ENCODE measurements around the gene PBX3.

Gene PBX3

DNA sequence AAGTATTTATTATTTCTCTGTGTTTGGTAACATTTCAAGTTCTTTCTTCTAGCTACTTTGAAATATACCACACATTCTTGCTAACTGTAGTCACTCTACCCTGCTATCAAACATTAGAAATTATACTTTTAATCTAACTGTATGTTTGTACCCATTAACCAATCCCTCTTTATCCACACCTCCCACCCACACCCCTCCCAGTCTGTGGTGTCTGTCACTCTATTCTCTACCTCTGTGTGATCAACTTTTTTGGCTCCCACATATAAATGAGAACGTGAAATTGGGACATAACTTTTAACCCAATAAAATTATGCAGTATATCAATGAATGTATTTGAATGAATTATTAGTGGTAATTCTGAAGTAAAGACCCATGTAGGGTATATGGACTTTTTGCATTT is 79.7 kb downstream of the PBX3 start:
- no peak for DNase-seq

DNA sequence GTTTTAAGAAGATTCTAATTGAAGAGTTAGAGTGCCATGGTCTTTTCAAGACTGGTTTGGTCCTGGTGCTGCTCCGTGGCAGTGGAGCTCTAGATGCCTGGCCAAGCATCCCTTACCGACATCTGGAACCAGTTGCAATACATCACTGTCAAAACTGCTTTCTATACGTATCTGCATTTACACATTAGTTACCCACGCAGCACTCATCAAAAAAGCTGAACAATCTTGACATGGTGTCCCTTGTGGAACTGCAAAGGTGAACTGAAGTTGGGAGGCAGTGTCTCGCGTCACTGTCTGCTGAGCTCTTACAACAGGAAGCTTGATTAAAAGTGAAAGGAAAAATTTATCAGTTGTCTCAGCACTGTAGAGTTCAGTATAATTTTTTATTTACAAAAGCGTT is 82.6 kb downstream of the PBX3 start:
- peak; percentile 34 for DNase-seq

DNA sequence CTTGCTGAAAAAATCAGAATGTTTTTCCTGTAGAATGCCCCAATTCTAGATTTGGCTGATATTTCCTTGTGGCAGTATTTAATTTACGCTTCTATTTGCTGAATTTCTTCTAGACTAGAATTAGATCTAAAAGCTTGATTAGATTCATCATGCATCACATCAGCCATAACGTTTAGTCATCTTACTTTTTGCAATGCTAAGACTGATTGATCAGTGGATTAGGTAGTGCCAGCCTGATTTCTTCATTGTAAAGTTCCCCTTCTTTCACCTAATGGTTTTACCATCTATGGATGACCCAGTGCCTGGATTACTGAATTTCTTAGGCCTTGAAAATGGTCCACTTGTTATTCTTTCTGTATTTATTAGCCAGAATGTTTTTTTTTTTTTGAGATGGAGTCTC is 83.9 kb downstream of the PBX3 start:
- DNase-seq: no peak

DNA sequence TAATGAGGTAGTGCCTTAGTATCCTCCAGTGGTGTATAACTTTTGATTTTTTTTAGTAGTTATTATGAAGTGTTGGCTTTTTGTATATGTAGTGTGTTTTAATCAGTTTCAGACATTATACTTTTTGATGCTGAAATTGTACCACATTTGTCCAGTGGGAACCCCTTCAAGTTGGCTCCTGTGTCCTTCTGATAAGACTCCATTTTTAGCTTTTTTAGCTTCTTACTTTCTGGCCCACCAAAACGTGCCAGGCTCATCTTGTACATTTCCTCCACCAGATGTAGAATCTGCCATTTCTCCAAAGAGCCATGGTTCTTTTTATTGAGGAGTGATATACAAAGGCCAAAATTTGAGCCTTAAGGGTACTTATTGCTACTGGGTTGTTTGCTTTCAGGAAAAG is 84.4 kb downstream of the PBX3 start:
- no peak for DNase-seq

DNA sequence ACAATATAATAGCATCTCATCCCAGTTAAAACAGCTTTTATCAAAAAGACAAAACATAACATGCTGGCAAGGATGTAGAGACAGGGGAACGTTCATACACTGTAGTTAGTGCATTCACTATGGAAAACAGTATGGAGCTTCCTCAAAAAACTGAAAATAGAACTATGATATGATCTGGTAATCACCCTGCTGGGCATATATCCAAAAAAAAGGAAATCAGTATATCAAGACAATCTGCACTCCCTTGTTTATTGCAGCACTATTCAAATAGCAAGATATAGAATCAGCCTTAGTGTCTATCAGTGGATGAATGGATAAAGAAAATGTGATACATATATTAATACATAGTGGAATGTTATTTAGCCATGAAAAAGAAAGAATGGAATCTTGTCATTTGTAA is 88.5 kb downstream of the PBX3 start:
- DNase-seq: no peak

DNA sequence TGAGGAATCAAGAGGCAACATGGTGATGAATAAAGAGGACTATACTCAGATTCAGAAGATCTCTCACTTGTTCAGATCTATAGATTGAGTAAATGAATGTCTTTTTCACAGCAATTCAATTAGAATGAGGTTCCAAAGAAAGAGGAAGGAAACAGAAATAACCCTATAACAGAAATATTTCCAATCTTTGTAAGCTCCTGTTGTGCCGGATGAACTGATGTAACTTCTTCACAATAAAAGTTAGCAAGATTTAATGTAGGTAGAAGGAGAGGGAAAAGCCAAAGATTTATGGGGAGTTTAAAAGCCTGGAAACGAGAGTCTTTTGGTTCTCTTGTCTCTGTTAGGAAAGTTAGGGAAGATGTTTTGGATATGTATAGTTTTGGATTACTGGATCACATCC is 92.1 kb downstream of the PBX3 start:
- DNase-seq: no peak

DNA sequence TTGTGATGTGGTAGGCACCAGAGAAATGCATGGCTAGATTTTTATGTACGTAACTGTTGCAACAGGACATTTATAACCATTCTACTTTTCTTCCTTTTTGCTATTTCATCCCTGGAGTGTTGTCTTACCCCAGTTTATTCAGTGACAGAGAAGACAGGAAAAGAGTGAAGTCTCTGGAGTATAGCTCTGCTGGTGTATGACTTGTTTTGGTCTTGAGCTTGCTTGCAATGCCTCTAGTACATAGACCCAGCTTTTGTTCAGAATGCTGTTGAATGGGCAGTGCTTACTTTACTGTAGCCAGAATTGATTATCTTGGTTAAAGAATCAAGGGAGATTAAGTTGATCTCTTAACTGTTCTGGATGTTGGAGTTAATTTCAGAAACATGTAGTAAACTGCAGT is 94.3 kb downstream of the PBX3 start:
- DNase-seq: no peak

DNA sequence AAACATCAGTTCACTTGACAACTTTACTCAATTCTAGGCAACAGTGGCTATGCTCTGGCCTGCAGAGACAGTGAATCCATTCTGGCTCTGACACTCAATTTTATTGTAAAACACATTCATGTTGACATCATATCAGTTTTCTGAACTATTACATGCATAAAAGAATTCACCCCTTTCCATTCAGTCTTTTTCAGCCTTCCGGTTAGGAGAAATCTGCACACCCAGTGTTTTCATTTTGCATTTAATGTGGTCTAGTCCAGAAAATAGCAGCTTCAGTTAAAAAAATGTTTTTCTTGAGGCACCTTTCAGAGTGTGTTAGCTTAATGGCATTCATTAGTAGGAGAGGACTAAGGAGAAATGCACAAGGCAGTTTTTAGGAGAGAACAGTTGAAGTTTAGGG is 95.1 kb downstream of the PBX3 start:
- DNase-seq: no peak

DNA sequence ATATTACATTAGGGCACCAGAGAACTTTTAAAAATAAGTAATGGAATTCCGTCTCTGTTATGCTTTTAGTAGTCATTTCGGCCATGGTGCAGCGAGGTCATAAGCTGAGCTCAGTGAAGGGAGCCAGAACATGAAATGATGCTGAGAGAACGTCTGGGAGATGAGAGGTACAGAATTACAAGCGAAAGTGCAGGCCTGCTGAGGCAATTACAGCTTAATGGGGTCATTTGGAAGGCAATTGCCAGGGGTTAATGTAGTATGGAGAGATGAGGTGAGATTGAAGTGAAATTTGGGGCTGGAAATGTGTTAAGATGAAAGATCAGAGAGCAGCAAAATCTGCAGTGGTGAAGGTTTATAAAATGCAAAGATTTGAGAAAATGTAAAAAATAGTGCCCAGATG is 96.5 kb downstream of the PBX3 start:
- DNase-seq: no peak

DNA sequence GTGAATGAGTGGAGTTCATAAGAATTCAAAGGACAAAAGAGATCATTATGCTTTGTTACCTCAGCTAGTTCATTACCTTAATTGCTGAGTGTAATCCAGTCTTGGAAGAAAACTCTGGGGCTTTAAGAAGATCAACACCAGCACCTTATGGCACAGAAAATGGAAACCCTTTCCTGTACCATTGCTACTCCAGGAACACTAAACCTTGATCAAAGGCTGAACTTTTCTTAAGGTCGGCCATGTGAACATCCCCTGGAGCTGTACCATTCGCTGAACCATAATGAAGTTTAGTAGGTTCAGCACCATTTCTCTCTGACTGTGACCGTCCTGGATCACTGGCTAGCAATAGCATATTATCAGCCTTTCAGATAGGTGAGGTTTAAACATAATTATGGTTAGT is 97.4 kb downstream of the PBX3 start:
- no peak for DNase-seq

DNA sequence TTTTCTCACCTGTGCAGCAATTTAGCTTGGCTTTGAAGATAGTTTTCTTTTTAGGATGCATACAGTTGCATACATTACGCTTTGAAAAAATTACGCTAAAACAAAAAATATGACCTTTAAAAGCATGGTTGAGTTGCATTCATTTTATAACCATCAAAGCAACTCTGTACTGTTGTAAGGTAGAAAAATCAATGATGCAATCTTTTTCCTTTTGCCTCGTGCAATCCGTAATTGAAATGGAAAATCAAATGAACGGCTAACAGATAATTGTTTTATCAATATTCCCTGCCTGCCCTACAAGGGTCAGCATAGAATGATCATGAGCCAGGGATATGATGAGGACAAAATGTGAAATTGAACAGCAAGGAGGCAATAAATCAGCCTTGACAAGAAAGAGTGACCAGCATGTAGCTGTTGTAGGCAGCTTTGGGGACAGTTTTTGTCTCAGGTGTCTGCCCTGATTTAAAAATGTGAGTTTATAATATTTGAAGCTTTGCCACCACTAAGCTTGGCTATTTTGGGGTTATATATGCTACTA is 98.2 kb downstream of the PBX3 start:
- no peak for DNase-seq

DNA sequence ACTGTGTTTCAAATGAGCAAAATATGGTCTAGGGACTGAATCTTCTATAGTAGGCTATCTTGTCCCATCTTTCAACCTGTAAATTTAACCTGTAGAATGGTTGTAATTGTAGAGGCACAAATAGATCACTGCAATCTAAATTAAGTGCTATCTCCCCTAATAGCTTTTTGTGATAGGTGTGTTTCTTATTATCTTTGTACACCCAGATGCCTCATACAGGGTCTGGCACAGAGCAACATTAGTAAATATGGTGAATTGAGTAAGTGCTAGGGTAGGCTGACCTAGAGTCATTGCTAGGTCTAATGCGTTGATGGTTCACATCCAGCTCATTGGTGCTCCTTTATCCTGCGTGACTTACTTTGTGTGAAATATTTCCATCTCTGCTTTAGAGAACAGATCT is 100.6 kb downstream of the PBX3 start:
- DNase-seq: no peak

DNA sequence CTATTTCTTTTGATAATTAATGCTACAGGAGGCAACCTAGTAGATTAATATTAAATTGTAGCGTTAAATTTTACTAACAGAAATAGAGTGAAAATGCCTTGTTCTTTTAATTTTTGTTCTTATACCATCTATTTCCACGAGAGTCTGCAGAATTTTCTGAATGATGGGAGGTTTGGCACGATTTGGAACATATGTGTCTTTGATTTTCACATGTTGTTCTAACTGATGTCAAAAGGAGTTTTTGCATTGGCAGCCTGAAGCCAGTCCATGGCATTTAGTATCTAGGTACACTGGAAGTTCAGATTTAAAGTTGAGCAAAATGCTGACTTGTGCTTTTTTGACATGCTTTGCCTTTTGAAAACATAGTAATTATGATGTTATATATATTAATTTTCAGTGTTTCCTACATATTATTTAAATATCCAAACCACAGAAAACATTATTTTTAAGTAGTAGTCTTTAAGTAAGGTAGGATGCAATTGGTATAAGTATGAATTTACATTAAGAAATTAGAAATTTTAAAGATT is 103.0 kb downstream of the PBX3 start:
- no peak for DNase-seq

DNA sequence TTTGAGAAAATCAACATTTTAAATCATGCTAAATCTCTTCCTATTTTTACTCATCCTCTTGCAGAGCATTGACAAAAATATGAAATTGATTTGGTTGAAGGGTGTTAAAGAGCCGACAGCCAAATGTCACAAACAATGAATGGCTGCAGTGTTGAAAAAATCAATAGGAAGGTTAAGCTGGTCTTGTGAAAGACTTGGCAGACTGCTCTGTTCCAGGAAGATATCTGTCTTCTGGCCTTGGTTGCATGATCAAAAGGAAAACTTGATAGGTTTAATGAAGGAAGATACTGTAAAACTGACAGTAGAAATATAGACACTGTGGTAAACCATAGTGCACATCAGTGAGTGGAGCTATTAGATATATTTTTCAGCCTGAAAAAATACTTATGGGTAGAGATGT is 103.6 kb downstream of the PBX3 start:
- no peak for DNase-seq

DNA sequence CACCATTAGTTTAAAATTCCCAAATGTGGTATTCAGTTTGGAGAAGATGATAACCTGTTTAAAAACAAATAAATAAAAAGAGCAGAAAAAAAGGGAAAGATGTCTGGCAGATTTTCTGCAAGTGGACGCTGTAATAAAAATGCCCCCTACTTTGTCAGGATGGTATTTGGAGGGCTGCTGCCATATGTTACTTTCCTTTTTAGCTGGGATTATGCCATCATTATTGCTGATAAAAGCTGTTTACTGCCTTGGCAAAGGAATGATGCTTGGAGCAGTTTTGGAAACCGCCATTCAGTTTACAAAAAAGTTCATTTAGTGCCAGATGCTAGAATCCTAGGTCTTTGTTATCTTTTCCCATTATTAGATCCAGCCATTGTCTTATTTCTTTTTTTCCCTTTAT is 104.8 kb downstream of the PBX3 start:
- DNase-seq: no peak

DNA sequence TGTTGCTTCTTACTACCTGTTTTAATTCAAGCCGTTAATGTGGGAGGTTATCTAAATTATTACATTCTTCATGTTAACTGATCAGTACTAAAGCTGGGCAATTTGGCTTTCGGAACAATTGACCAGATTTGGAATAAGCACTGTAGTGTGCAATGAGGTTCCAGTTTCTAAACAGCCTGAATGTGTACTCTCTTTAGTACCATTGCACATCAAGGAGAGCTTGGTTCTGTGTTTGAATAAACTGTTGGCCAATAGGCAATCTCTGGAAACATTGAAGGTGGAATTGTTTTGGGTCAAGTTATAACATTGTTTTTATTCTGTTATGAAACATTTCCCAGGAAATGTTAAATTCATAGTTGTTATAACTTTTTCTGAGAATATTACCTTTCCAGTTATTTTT is 105.2 kb downstream of the PBX3 start:
- no peak for DNase-seq

DNA sequence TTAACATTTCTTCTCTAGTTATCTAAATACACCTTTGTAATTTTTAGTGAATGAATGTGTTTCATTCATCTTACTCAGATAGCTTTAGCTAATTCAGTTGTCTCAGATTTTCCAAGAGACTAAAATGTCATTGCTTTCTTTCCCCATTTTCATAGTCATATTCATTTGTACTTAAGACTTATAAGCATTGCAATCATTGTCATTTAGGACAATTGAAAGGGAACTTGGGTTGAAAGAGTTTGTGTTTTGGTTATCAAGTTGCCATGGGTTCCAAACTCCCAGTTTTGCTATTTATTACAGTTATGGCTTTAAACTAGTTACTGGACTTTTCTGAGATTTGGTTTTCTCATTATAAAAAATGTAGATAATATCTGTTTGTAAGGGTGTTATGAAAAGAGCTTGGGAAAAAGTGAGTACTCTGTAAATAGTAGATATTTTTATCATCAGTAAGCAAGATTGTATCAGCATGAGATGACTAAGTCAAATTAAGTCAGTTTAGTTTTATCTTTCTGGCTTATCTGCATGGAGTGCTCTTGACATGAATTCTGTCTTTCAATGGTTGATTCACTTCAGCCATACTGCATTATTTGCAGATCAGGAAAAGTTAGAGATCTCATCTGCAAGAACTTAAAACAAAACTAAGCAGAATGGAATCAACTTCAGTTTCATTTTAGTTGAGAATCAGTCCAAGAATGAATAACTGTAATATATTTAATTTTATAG is 107.5 kb downstream of the PBX3 start:
- no peak for DNase-seq

DNA sequence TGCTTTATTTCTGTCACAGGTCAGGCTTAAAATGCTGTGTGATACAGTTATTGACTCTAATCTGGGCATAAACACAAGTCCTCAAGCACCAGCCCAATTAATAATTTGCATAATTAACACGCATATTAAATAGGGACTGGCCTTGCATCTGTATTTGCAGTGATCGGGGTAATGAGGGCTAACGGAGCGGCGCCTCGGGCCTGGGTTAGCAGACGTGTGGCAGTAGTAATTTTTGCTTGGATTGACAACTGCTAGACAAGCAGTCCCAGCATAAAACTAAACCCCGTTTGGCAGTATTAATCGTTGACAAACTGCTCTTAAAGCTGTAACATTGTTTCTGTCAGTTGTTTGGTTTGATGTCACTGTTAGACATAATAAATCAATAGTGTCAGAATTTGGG is 109.2 kb downstream of the PBX3 start:
- no peak for DNase-seq

DNA sequence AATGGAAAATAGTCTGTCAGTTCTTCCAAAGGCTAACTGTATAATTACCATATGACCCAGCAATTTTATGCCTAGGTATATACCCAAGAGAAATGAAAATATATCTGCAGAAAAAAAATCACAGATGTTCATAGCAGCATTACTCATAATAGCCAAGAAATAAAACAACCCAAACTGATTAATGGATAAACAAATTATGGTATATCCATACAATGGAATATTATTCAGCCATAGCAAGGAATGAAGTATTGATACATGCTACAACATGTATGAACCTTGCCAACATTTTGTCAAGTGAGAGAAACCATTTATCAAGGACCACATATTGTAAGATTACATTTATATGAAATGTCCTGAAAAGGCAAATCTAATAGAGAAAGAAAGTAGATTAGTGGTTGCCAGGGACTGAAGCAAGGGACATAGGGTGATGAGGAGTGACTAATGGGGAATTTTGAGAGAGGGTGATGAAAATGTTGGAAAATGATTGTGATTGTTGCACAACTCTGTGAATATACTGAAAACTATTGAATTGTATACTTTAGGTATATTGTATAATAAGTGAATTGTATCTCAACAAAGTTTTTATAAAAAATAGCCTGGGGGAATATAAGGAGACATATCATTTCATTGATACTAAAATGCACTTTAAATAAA is 114.4 kb downstream of the PBX3 start:
- no peak for DNase-seq

DNA sequence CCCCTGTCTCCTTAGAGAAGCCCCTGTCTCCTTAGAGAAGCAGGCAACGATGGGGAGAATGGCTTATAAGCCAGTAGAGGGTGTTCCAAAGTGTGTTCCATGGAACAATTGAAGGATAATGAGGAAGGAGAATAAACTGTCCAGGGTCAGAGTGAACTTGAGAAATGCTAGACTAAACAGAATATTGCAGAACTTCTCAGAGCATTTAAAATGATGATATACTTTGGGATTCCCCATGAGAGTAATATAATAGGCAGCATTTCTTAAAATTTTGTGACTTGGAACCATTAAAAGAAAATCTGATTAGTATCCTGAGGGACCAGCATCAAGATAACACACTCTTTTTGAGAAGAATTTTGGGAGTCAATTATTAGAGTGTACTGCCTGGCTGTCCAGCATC is 116.8 kb downstream of the PBX3 start:
- no peak for DNase-seq

DNA sequence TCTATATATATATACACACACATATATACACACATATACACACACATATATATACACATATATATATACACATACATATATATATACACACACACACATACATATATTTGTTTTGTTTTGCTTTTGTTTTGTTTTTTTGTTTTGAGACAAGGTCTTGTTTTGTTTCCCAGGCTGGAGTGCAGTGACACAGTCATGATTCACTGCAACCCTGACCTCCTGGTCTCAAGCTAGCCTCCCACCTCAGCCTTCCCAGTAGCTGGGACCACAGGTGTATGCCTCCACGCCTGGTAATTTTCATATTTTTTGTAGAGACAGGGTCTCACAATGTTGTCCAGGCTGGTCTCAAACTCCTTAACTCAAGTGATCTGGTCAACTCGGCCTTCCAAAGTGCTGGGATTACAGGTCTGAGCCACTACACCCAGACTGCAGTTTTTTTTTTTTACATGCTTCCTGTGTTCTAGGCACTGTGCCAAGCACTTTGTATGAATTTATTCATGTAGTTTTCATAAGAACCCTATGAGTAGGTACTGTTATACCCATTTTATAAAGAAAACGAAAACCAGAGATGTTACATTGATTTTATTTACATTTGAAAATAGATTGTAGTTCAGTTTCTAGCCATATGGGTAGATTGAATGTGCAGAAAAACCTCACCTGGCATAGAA is 120.7 kb downstream of the PBX3 start:
- DNase-seq: no peak

DNA sequence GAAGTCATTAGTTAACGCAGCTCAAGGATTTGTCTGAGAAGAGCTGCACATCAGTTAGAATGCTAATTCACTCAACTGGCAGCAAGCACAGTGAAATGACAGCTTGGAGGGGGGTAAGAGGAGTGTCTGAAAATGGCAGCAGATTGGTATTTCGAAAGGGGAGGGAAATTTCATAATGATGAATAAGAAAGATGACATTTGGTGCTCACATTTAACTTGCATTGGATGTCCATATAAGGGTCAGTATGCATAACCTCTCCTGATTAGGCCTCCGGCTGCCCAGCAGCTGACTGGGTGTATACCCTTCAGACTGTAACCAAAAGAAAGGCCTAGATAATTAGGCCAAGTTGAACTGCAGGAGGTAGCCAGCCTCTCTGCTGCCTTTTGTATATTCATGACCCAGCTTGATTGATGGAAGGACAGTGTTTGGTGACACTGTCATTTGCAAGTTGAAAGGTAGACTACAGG is 131.0 kb downstream of the PBX3 start:
- no peak for DNase-seq

DNA sequence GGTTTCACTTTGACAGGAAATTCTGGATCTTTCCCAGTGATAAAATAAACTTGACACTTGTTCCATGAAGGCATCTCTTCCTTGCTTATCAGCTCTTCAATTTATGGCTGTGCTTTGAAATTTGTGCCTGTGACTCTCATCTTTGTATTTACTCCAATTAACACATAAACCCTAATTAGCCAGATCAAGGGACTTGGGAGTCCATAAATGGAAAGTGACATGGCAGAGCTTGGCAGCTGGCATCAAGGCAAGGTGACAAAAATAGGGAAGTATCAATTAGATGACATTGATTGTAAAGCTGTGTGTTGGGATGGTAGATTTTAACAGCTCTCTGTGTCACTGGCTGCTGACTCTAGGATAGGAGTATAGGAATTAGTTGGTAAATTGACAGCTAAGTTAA is 133.9 kb downstream of the PBX3 start:
- DNase-seq: no peak

Measured in activated naive CD4-positive, alpha-beta T cell treated with Interleukin-2 at 50 U/mL for 16 hours (primary cell).